GM13977 (cell line): ENCODE results near the gene AHI1.
"Not testable (repeated sequence)": the region's sequence is repeated elsewhere in the genome, so short reads cannot be mapped to it uniquely, and the experiment has no call there.

Experiments used
- DNase-seq: peaks from one replicate; pipeline ENCODE4 v3.0.0; 2012; ENCODE audit warnings: low spot score
- CTCF ChIP-seq: IDR thresholded peaks from 2 replicates; pipeline ENCODE4 v1.5.1; 2012; ENCODE audit warnings: mild to moderate bottlenecking, control low read depth; ENCODE audit not compliant: insufficient read depth; ENCODE audit errors: extremely low read depth, missing control alignments
- in situ Hi-C: fragments of 300-500 bp; cut with MboI; formaldehyde crosslinking; loops from one replicate; pipeline ENCODE4 v1.12.0; 2022; ENCODE audit warnings: low sequenced_read_pairs, low pct_unique_long_range_greater_than_20kb, mixed read lengths, inconsistent platforms; ENCODE audit not compliant: unreplicated experiment

Gene AHI1

GRCh38 chr6:135254471-135254870 lies 243.1 kb downstream of the AHI1 start:
- no peak for DNase-seq
- in situ Hi-C loops: no loop called here
- no peak for TF ChIP-seq CTCF

DNA sequence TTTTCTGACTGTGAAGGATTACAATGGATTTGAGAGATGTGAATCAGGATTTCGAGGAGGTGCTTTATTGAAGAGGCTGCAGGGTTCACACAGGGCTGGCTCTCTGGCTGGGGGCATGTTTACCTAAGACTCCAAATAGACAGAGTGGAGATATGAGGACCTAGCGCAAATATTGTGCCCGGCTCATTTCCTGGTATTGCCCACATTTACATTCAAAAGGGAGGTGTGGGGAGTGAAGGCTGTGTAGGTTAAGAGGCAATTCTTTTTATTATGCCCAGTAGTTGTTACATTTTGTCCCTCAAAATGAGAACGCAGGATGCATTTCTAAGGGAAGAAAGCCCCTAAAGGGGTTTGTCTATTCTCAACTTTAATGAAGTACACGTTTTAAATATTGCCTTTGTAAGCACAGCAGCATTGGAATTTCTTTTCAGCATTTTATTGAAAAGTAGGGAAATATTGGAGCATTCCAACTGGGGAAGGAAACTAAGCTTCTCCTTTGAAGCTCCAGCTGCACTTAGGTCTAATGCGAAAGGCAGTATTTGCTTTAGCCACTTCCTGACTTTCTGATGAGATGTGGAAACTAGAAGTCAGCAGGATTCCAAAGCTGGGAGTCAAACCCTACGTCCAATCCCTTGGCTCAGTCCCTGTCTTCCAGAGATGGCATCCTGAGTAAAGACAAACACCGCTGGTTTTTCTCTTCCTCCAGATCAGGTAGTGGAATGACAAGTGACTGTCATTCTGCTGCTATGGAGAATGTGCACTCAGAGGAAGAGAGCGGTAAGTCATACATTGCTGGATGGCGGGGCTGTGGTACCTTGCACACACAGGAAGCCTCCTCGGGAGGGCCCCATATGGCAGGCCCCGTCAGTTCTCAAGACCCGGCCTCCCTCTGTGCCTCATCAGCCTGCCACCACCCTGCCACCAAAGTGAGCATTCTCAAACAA lies 245.8 kb downstream of the AHI1 start:
- in situ Hi-C loops: no loop called here
- no peak for TF ChIP-seq CTCF
- DNase-seq: no peak

DNA sequence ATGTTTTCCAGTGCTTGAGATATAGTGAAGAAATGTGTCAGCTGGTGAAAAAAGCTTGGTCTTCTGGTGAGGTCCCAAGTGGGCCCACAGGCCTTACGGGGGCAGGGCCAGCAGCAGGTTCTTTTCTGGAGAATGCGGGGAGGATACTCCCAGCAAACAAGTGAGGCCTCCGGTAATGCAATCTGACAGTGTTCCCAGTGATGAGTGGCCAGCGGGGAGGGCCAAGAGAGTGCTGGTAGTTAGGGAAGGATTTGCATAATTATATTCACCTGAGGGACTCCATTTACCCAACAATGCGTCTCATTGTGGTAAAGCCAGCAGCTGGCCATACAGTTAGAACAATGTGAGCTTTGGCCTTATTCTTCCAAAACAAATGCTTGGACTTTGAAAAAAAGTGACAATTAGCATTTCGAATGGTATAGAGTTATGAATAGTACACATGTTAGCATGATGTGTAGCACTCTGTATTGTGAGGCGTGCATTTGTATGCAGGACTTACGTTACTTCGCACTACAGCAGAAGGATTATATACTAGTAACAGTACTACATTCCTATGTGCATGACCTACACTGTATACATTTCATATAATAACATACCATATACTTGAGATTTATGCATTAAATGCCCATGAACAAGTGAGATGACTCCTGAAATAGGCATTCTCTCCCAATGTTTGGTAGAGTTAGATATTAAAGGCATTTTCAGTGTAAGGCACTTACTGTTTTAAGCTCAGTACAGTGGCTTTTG lies 246.6 kb downstream of the AHI1 start:
- no peak for DNase-seq
- no peak for TF ChIP-seq CTCF
- in situ Hi-C loops: no loop called here

DNA sequence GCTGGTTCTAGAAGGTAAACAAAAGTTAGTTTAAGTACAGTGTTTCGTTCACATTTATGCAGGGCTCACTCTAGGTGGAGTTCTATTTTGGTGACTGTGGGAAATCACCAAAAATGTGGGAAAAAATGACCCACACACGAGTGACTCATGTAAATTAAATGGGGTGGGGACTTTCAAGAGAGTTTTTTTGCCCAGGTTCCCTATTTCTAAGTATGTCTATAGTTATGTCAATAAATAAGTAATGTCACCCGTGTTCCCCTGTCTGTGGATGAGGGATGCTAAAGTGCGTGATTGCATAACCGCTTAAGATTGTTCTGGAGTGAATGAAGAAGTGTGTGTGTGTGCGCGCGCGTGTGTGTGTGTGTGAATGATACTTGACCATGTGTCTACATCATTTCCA lies 247.3 kb downstream of the AHI1 start:
- DNase-seq: no peak
- no peak for TF ChIP-seq CTCF
- in situ Hi-C loops: no loop called here

- in situ Hi-C loops, DNase-seq: not testable (repeated sequence)
Measured at GRCh38 chr6:135246412-135247012, 251.0 kb downstream of the AHI1 start.

- no peak for TF ChIP-seq CTCF
- in situ Hi-C loops: no loop called here
- DNase-seq: no peak
Measured at GRCh38 chr6:135244805-135245204, 252.7 kb downstream of the AHI1 start.
